Measurements from ENCODE around the gene MYCBP2. TPM values are rescaled to one million over a fixed set of nuclear protein-coding genes. Genes with fewer than 3 reads are reported as not detected.
"Not testable (repeated sequence)": the region's sequence is repeated elsewhere in the genome, so short reads cannot be mapped to it uniquely, and the experiment has no call there.

MYCBP2 gene
- total and polyA plus RNA-seq, 2 donors (not counting 1 experiment from before 2014, with no cell fraction given): 32.5 to 95.9 TPM

DNA sequence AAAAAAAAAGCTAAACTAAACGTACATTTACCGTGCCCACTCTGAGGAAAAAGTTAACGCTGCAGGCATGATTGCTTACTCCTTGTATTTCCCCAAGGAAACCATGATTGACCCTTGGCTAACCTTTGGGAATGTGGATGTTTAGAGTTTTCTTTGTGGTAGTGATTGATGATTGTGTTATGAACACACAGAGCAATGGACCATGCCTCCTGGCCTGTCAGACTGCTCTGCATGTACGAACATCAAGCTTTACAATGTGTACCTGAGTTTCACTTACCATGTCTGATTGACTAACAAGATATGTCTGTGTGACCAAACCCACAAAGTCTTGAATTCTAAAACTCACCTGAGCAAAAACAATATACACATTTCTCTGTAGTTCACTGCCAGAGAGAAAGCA, 35.1 kb downstream of the MYCBP2 start:
- DNase-seq (ENCODE audit: low read depth in 2 of 2): no peak
- TF ChIP-seq, protein P1, sequence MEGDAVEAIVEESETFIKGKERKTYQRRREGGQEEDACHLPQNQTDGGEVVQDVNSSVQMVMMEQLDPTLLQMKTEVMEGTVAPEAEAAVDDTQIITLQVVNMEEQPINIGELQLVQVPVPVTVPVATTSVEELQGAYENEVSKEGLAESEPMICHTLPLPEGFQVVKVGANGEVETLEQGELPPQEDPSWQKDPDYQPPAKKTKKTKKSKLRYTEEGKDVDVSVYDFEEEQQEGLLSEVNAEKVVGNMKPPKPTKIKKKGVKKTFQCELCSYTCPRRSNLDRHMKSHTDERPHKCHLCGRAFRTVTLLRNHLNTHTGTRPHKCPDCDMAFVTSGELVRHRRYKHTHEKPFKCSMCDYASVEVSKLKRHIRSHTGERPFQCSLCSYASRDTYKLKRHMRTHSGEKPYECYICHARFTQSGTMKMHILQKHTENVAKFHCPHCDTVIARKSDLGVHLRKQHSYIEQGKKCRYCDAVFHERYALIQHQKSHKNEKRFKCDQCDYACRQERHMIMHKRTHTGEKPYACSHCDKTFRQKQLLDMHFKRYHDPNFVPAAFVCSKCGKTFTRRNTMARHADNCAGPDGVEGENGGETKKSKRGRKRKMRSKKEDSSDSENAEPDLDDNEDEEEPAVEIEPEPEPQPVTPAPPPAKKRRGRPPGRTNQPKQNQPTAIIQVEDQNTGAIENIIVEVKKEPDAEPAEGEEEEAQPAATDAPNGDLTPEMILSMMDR (conservative IDR thresholded peaks at IDR 0.05 in 1 of 2, IDR thresholded peaks at IDR 0.05 in 1 of 2; ENCODE audit: low read depth in 1 of 2, low read length in 2 of 2): no peak
- no peak for TF ChIP-seq EZH2 (IDR thresholded peaks at IDR 0.05; ENCODE audit: low read length, missing control alignments)

DNA sequence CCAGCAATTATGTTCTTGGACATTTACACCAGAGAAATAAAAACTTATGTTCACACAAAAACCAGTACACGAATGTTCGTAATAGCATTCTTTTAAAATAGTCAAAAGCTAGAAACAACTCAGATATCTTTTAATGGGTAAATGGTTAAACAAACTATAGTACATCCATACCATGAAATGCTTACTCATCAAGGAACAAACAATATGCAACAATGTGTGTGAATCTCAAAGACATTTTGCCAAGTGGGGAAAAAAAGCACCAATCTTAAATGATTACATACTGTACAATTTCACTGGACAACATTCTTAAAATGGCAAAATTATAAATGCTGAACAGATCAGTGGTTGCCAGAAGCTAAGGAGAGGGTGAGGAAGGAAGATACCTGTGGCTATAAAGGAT, 36.6 kb downstream of the MYCBP2 start:
- Histone ChIP-seq H4K20me1 (ENCODE audit: control insufficient read depth, extremely low read depth, insufficient read depth, low read length) (no peaks in the 10 kb centered on the region), H3K9ac (ENCODE audit: insufficient read depth, low read length) (no peak overlapping the region), H3K27me3 (ENCODE audit: control insufficient read depth, insufficient read depth, low read length) (no peaks in the 10 kb centered on the region), H3K79me2 (ENCODE audit: control insufficient read depth, insufficient read depth, low read length) (no peaks in the 10 kb centered on the region), H3K4me3 (replicated peaks in 1 of 4; ENCODE audit: control extremely low read depth in 1 of 4, insufficient read depth in 1 of 4, low read depth in 3 of 4, low read length in 4 of 4) (no peak overlapping the region), H3K4me1 (ENCODE audit: control insufficient read depth, extremely low read depth, insufficient read depth, low read length) (no peaks in the 10 kb centered on the region), H3K4me2 (ENCODE audit: extremely low read depth, insufficient read depth, low read length) (no peak overlapping the region), H3K9me3 (ENCODE audit: control insufficient read depth, insufficient read depth, low read depth, low read length) (no peaks in the 10 kb centered on the region), H3K27ac (ENCODE audit: insufficient read depth, low read length) (no peak overlapping the region), H2AFZ (ENCODE audit: low read length) (no peak overlapping the region), H3K36me3 (ENCODE audit: control insufficient read depth, insufficient read depth, low read length) (peaks cover 3% of the 10 kb centered on the region)
- TF ChIP-seq EZH2 (IDR thresholded peaks at IDR 0.05; ENCODE audit: low read length, missing control alignments): no peak
- TF ChIP-seq, protein P1 (conservative IDR thresholded peaks at IDR 0.05 in 1 of 2, IDR thresholded peaks at IDR 0.05 in 1 of 2; ENCODE audit: low read depth in 1 of 2, low read length in 2 of 2): no peak
- DNase-seq (ENCODE audit: low read depth in 2 of 2): no peak

More for the DNA sequence above, 35.1 kb downstream of the MYCBP2 start:
- Histone ChIP-seq H3K79me2 (ENCODE audit: control insufficient read depth, insufficient read depth, low read length) (no peaks in the 10 kb centered on the region), H3K27me3 (ENCODE audit: control insufficient read depth, insufficient read depth, low read length) (no peaks in the 10 kb centered on the region), H3K4me1 (ENCODE audit: control insufficient read depth, extremely low read depth, insufficient read depth, low read length) (no peaks in the 10 kb centered on the region), H4K20me1 (ENCODE audit: control insufficient read depth, extremely low read depth, insufficient read depth, low read length) (no peaks in the 10 kb centered on the region), H3K4me2 (ENCODE audit: extremely low read depth, insufficient read depth, low read length) (no peak overlapping the region), H3K4me3 (replicated peaks in 1 of 4; ENCODE audit: control extremely low read depth in 1 of 4, insufficient read depth in 1 of 4, low read depth in 3 of 4, low read length in 4 of 4) (no peak overlapping the region), H3K9me3 (ENCODE audit: control insufficient read depth, insufficient read depth, low read depth, low read length) (no peaks in the 10 kb centered on the region), H3K9ac (ENCODE audit: insufficient read depth, low read length) (no peak overlapping the region), H2AFZ (ENCODE audit: low read length) (no peak overlapping the region), H3K36me3 (ENCODE audit: control insufficient read depth, insufficient read depth, low read length) (peaks cover 3% of the 10 kb centered on the region), H3K27ac (ENCODE audit: insufficient read depth, low read length) (no peak overlapping the region)

DNA sequence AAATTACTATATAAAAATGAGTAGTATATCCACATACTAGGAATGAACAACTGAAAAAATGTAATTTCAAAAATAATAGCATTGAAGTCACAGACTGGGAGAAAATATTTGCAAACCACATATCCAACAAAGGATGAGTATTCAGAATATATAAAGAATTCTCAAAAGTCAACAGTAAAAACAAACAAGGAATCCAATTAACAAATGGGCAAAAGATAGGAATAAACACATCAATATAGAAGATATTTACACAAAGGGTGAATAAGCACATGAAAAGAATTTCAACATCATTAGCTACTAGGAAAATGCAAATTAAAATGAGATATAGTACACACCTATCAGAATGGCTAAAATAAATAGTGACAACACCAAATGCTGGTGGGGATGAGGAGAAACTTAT, 37.0 kb downstream of the MYCBP2 start:
- Histone ChIP-seq H3K36me3 (ENCODE audit: control insufficient read depth, insufficient read depth, low read length) (peaks cover 3% of the 10 kb centered on the region), H3K9me3 (ENCODE audit: control insufficient read depth, insufficient read depth, low read depth, low read length) (no peaks in the 10 kb centered on the region), H3K9ac (ENCODE audit: insufficient read depth, low read length) (no peak overlapping the region), H3K4me2 (ENCODE audit: extremely low read depth, insufficient read depth, low read length) (no peak overlapping the region), H3K79me2 (ENCODE audit: control insufficient read depth, insufficient read depth, low read length) (no peaks in the 10 kb centered on the region), H2AFZ (ENCODE audit: low read length) (no peak overlapping the region), H3K27ac (ENCODE audit: insufficient read depth, low read length) (no peak overlapping the region), H3K27me3 (ENCODE audit: control insufficient read depth, insufficient read depth, low read length) (no peaks in the 10 kb centered on the region), H3K4me1 (ENCODE audit: control insufficient read depth, extremely low read depth, insufficient read depth, low read length) (no peaks in the 10 kb centered on the region), H3K4me3 (replicated peaks in 1 of 4; ENCODE audit: control extremely low read depth in 1 of 4, insufficient read depth in 1 of 4, low read depth in 3 of 4, low read length in 4 of 4) (no peak overlapping the region), H4K20me1 (ENCODE audit: control insufficient read depth, extremely low read depth, insufficient read depth, low read length) (no peaks in the 10 kb centered on the region)
- DNase-seq (ENCODE audit: low read depth in 2 of 2): no peak
- TF ChIP-seq, protein P1 (conservative IDR thresholded peaks at IDR 0.05 in 1 of 2, IDR thresholded peaks at IDR 0.05 in 1 of 2; ENCODE audit: low read depth in 1 of 2, low read length in 2 of 2): no peak
- TF ChIP-seq EZH2 (IDR thresholded peaks at IDR 0.05; ENCODE audit: low read length, missing control alignments): no peak

DNA sequence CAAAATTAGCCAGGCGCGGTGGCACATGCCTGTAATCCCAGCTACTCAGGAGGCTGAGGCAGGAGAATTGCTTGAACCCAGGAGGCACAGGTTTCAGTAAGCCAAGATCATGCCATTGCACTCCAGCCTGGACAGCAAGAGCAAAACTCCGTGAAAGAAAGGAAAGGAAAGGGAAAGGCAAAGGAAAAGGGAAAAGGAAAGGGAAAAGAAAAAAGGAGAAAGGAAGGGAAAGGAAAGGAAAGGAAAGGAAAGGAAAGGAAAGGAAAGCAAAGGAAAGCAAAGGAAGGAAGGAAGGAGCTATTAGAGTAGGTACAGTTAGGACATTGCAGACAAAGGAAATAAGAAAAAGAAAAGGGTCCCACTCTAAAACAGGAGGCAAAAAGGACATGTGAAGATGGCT, 41.3 kb downstream of the MYCBP2 start:
- DNase-seq (ENCODE audit: low read depth in 2 of 2); H3K79me2 ChIP-seq (ENCODE audit: control insufficient read depth, insufficient read depth, low read length); H3K4me1 ChIP-seq (ENCODE audit: control insufficient read depth, extremely low read depth, insufficient read depth, low read length); H4K20me1 ChIP-seq (ENCODE audit: control insufficient read depth, extremely low read depth, insufficient read depth, low read length); H3K36me3 ChIP-seq (ENCODE audit: control insufficient read depth, insufficient read depth, low read length); H3K4me3 ChIP-seq (replicated peaks in 1 of 4; ENCODE audit: control extremely low read depth in 1 of 4, insufficient read depth in 1 of 4, low read depth in 3 of 4, low read length in 4 of 4); H3K27ac ChIP-seq (ENCODE audit: insufficient read depth, low read length); H3K9me3 ChIP-seq (ENCODE audit: control insufficient read depth, insufficient read depth, low read depth, low read length); H3K27me3 ChIP-seq (ENCODE audit: control insufficient read depth, insufficient read depth, low read length); H3K9ac ChIP-seq (ENCODE audit: insufficient read depth, low read length); H2AFZ ChIP-seq (ENCODE audit: low read length); H3K4me2 ChIP-seq (ENCODE audit: extremely low read depth, insufficient read depth, low read length): not testable (repeated sequence)

Measured in fibroblast of lung (primary cell).